NCI-H460 (cell line): ENCODE results near the gene RNF166. TPM values are rescaled to one million over a fixed set of nuclear protein-coding genes. Genes with fewer than 3 reads are reported as not detected.
"Not testable (repeated sequence)": the region's sequence is repeated elsewhere in the genome, so short reads cannot be mapped to it uniquely, and the experiment has no call there.

Experiments used
- DNase-seq: peaks from one replicate; pipeline ENCODE4 v3.0.0-alpha.2; 2016; ENCODE audit warnings: low read depth; ENCODE audit errors: extremely low read depth
- total RNA-seq: library from RNA; depleted of rRNA; stranded (reverse); fragments of >200 nt; shearing (Covaris generic); gene quantifications from 2 replicates; pipeline ENCODE4 v1.2.3, GENCODE V29; 2014

Gene RNF166
- total RNA-seq, 1 experiment from 2014 or later, result 11.8 TPM

GRCh38 chr16:88680554-88681083, 25.6 kb downstream of the RNF166 start:
- DNase-seq, result no peak

- no peak for DNase-seq
These were observed 27.8 kb downstream of the RNF166 start for GRCh38 chr16:88678224-88678979.

- DNase-seq, result no peak
These were observed 28.5 kb downstream of the RNF166 start for GRCh38 chr16:88677721-88678120.

- DNase-seq, result no peak
These were observed 29.5 kb downstream of the RNF166 start for GRCh38 chr16:88676502-88677242.

GRCh38 chr16:88673716-88674379, 32.4 kb downstream of the RNF166 start:
- DNase-seq, result no peak

GRCh38 chr16:88672776-88673175, 33.4 kb downstream of the RNF166 start:
- no peak for DNase-seq

GRCh38 chr16:88671806-88672205, 34.4 kb downstream of the RNF166 start:
- DNase-seq, result no peak

GRCh38 chr16:88669980-88670379, 36.2 kb downstream of the RNF166 start:
- no peak for DNase-seq

GRCh38 chr16:88669493-88669892, 36.7 kb downstream of the RNF166 start:
- DNase-seq, result not testable (repeated sequence)

- no peak for DNase-seq
These were observed 38.7 kb downstream of the RNF166 start for GRCh38 chr16:88667461-88667860.

- no peak for DNase-seq
These were observed 40.6 kb downstream of the RNF166 start for GRCh38 chr16:88665570-88665969.

- no peak for DNase-seq
These were observed 41.1 kb downstream of the RNF166 start for GRCh38 chr16:88665148-88665547.

GRCh38 chr16:88662843-88663606, 43.2 kb downstream of the RNF166 start, which contains the start of gene MVD:
MVD (minus strand) TSS chr16:88663091; CDS start chr16:88663080, 11 bp downstream.
- DNase-seq, result peak; percentile 92

- no peak for DNase-seq
These were observed 43.9 kb downstream of the RNF166 start for GRCh38 chr16:88662222-88662842.

GRCh38 chr16:88661468-88661867, 44.7 kb downstream of the RNF166 start:
- no peak for DNase-seq

GRCh38 chr16:88659160-88659559, 47.0 kb downstream of the RNF166 start:
- DNase-seq, result no peak

GRCh38 chr16:88658714-88659113, 47.5 kb downstream of the RNF166 start:
- DNase-seq, result no peak

- no peak for DNase-seq
These were observed 48.8 kb downstream of the RNF166 start for GRCh38 chr16:88657371-88657770.

GRCh38 chr16:88656291-88656980, 49.8 kb downstream of the RNF166 start:
- DNase-seq, result no peak
